Mucosa of rectum (tissue), 2 donors: ENCODE data around the gene PCDH12.

Source experiments
- H3K27ac ChIP-seq, 2 donors: one replicate each; pipeline ENCODE4 v1.7.0; 2013; ENCODE audit warnings: inconsistent platforms in 2 of 2, low read depth in 2 of 2, low read length in 2 of 2
- H3K27me3 ChIP-seq, 2 donors: one replicate each; pipeline ENCODE4 v1.7.0; 2013; ENCODE audit warnings: low read length in 2 of 2; ENCODE audit not compliant: control insufficient read depth in 2 of 2, insufficient read depth in 2 of 2
- H3K36me3 ChIP-seq, 2 donors: one replicate each; pipeline ENCODE4 v1.7.0; 2013; ENCODE audit warnings: low read length in 2 of 2; ENCODE audit not compliant: control insufficient read depth in 2 of 2, insufficient read depth in 2 of 2
- H3K4me1 ChIP-seq, 2 donors: one replicate each; pipeline ENCODE4 v1.7.0; 2013; ENCODE audit warnings: low read length in 2 of 2, mild to moderate bottlenecking in 1 of 2; ENCODE audit not compliant: control insufficient read depth in 2 of 2, insufficient read depth in 2 of 2
- H3K4me3 ChIP-seq, 2 donors: one replicate each; pipeline ENCODE4 v1.7.0; 2013; ENCODE audit warnings: low read length in 2 of 2
- H3K9ac ChIP-seq, 2 donors: one replicate each; pipeline ENCODE4 v1.7.0; 2013; ENCODE audit warnings: low read length in 2 of 2, low read depth in 1 of 2, mild to moderate bottlenecking in 1 of 2
- H3K9me3 ChIP-seq, 2 donors: one replicate each; pipeline ENCODE4 v1.7.0; 2013; ENCODE audit warnings: low read length in 2 of 2; ENCODE audit not compliant: control insufficient read depth in 2 of 2
- donor health status: healthy.
- donor health status: Normal muscosa, but diverticular disease.

Gene PCDH12

GRCh38 chr5:141992349-141992963, 34.5 kb upstream of the PCDH12 start:
- no peaks in the 10 kb centered on the region for H3K9me3 ChIP-seq
- H3K4me1 ChIP-seq: no peaks in the 10 kb centered on the region
- H3K9ac ChIP-seq: no peak overlapping the region
- H3K27ac ChIP-seq: no peak overlapping the region
- no peak overlapping the region for H3K4me3 ChIP-seq
- peaks cover 15 to 36% of the 10 kb centered on the region in 2 donors for H3K36me3 ChIP-seq
- no peaks in the 10 kb centered on the region for H3K27me3 ChIP-seq

DNA sequence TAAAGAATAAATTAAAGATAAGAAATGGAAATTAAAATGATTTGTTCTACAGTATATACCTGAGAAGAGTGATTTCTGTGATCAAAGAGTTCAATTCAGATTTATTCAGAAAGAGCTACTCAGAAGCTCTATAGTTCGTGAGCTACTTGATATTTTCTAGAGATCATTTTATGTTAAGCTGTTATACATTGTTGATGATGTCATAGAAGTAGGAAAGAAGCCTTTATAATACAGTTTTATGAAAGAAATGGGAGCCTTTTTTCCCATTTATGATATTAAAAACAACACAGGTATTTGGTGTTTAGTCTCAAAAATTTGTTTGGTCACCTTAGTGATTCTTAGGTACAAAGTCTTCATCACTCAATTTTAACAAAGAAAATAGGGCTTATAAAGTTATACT, 31.7 kb upstream of the PCDH12 start:
- H3K36me3 ChIP-seq: peaks cover 31 to 57% of the 10 kb centered on the region in 2 donors
- H3K27ac ChIP-seq: no peak overlapping the region
- no peaks in the 10 kb centered on the region for H3K9me3 ChIP-seq
- H3K4me1 ChIP-seq: no peaks in the 10 kb centered on the region
- H3K27me3 ChIP-seq: no peaks in the 10 kb centered on the region
- no peak overlapping the region for H3K9ac ChIP-seq
- H3K4me3 ChIP-seq: no peak overlapping the region

GRCh38 chr5:141986072-141986471, 28.1 kb upstream of the PCDH12 start:
- Histone ChIP-seq H3K27ac (no peak overlapping the region), H3K4me3 (no peak overlapping the region), H3K9ac (no peak overlapping the region), H3K9me3 (no peaks in the 10 kb centered on the region), H3K27me3 (no peaks in the 10 kb centered on the region), H3K4me1 (no peaks in the 10 kb centered on the region), H3K36me3 (peaks cover 40 to 65% of the 10 kb centered on the region in 2 donors)

DNA sequence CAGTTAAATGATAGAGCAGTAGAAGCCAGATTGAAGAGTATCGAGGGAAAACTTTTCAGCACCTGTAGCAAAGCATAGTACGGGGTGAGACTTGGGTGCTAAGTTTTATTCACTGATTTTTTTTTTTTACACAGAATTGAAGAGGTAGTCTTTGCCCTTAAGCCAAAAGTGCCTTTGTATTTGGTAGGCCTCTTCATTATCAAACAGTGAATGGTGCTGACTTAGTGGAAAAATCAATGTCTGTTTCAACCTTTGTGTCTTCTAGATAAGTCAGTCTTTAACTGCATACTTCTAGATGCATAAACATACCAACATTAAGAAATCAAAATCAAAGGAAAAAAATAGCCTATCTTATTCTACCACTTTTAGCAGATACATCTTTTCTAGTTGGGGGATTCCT, 24.6 kb upstream of the PCDH12 start:
- Histone ChIP-seq H3K9ac (no peak overlapping the region), H3K4me1 (peaks cover 0 to 4% of the 10 kb centered on the region in 2 donors), H3K36me3 (peaks cover 68 to 84% of the 10 kb centered on the region in 2 donors), H3K9me3 (no peaks in the 10 kb centered on the region), H3K27ac (no peak overlapping the region), H3K4me3 (no peak overlapping the region), H3K27me3 (no peaks in the 10 kb centered on the region)

DNA sequence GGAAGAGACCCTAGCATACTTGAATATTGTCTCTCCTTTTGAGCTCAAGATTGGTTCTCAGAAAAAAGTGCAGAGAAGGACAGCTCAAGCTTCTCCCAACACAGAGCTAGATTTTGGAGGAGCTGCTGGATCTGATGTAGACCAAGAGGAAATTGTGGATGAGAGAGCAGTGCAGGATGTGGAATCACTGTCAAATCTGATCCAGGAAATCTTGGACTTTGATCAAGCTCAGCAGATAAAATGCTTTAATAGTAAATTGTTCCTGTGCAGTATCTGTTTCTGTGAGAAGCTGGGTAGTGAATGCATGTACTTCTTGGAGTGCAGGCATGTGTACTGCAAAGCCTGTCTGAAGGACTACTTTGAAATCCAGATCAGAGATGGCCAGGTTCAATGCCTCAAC, 20.4 kb upstream of the PCDH12 start:
- Histone ChIP-seq H3K27ac (no peak overlapping the region), H3K9ac (no peak overlapping the region), H3K4me3 (no peak overlapping the region), H3K36me3 (peaks cover 60 to 69% of the 10 kb centered on the region in 2 donors), H3K9me3 (no peaks in the 10 kb centered on the region), H3K27me3 (no peaks in the 10 kb centered on the region), H3K4me1 (peaks cover 0 to 4% of the 10 kb centered on the region in 2 donors)

- Histone ChIP-seq H3K36me3 (peaks cover 48 to 51% of the 10 kb centered on the region in 2 donors), H3K4me3 (no peak overlapping the region), H3K4me1 (peaks cover 0 to 4% of the 10 kb centered on the region in 2 donors), H3K9me3 (no peaks in the 10 kb centered on the region), H3K27ac (no peak overlapping the region), H3K9ac (no peak overlapping the region), H3K27me3 (no peaks in the 10 kb centered on the region)
Measured at GRCh38 chr5:141976176-141976575, 18.2 kb upstream of the PCDH12 start.

DNA sequence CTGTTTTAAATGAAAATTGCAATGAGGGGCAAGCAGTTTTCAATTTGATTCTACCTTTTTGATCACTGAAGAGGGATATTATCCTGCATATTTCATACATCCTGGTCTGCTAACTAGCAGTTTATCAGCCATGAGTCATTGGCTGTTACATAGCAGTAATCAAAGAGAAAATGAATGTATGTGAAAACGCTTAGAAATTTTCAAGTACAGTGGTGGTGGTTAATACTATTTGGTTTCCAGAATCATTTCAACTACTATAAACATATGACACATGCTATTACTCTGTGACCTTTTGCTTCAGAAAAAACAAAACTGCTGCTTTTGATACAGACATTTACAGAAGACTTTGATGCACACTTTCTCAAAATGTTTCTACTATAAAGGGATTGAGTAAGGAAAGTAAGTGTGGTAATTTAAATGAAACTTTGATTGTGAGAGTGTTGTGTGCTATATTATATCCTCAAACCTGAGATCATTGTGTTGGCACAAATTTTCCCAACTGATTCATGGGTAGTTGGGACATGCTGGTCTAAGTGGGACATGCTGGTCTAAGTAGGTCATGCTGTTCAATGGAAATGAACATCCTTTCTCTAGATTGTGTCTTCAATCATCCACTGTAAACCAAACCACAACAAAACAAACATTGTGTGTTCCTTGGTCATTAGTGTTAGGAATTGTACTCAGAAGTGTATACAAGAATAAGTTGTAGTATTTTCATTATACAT, 16.0 kb upstream of the PCDH12 start:
- Histone ChIP-seq H3K9ac (no peak overlapping the region), H3K4me1 (peaks cover 10 to 19% of the 10 kb centered on the region in 2 donors), H3K9me3 (no peaks in the 10 kb centered on the region), H3K4me3 (no peak overlapping the region), H3K27ac (no peak overlapping the region), H3K27me3 (no peaks in the 10 kb centered on the region), H3K36me3 (peaks cover 30 to 32% of the 10 kb centered on the region in 2 donors)

DNA sequence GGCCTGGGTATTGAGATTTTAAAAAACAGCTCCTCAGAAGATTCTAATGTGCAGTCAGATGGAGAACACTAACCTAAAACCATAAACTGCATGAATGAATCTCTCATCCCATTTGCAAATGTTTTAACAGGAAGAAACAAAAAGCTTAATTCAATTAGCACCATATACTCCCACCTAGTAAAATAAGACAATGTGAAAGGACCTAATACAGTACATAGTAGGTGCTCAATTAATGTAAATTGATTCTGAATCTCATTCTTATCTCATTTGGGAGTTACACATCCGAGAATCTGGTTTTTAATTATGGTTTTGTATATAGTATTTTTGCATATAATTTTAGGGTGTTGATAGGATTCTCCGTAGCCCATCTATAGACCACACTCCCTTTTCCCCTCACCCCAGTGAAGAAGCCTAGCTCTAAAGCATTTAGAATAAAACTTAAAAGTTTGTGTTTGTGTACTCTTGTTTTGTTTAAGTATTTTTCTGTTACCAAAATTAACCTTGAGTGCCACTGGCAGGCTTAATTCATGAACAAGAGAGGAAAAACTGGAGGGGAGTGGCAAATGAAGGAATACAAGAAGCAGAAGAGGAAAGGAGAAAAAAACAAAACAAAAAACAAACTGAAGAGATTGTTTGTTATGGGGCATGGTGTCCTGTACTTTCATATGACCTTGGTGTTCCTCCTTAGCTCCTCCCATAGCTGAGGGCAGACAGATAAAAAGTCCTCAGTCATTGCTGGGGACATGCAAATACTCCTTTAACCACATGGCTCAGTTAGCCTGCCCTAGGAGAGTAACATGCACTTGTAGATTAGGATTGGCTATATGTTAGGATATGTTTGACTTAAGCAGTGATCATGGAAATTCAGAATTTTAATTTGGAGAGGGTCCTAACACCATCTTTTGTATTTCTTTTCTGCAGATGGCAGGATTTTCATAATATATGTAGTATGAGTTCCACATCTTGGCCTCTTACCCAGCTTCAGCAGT, 12.1 kb upstream of the PCDH12 start:
- Histone ChIP-seq H3K36me3 (peaks cover 11 to 14% of the 10 kb centered on the region in 2 donors), H3K9me3 (no peaks in the 10 kb centered on the region), H3K9ac (peak overlapping the region; percentile 98 to 99), H3K4me3 (peak overlapping the region; percentile 90 to 98), H3K4me1 (peaks cover 13 to 15% of the 10 kb centered on the region in 2 donors), H3K27ac (peak overlapping the region; percentile 99), H3K27me3 (no peaks in the 10 kb centered on the region)

- peak within 1 kb of the TSS; percentile 98 to 99 for H3K9ac ChIP-seq
- H3K4me3 ChIP-seq: peak within 1 kb of the TSS; percentile 90 to 98
- H3K27me3 ChIP-seq: no peaks in the 10 kb centered on the region
- H3K9me3 ChIP-seq: no peaks in the 10 kb centered on the region
- H3K27ac ChIP-seq: peak within 1 kb of the TSS; percentile 99
- peaks cover 13 to 15% of the 10 kb centered on the region in 2 donors for H3K4me1 ChIP-seq
- peaks cover 4 to 7% of the 10 kb centered on the region in 2 donors for H3K36me3 ChIP-seq
Measured at GRCh38 chr5:141968914-141969608, 11.1 kb upstream of the PCDH12 start, which contains the start of gene RNF14. Gene RNF14, plus strand, starts transcription at chr5:141969105. Its CDS starts 4,484 bp downstream, at chr5:141973589.
